Upper lobe of left lung (tissue), 4 donors: ENCODE data around the gene MARCKS.

Experiments
- CTCF ChIP-seq, 6 experiments: fragments of 450-650 bp in 4 of 6; fragments of 200-600 bp in 2 of 6; sonication (generic) in 2 of 6; IDR thresholded peaks; one replicate each; pipeline ENCODE4 v1.5.1; 2016 to 2019; ENCODE audit warnings: antibody characterized with exemption in 6 of 6
- EP300 ChIP-seq, 4 donors: sonication (generic); formaldehyde crosslinking; IDR thresholded peaks; one replicate each; pipeline ENCODE4 v1.5.1; 2017; ENCODE audit warnings: antibody characterized with exemption in 4 of 4, control low read depth in 2 of 4
- POLR2A ChIP-seq, 4 donors: fragments of 450-650 bp; IDR thresholded peaks; one replicate each; pipeline ENCODE4 v1.5.1; 2016 to 2017; ENCODE audit warnings: antibody characterized with exemption in 4 of 4, mild to moderate bottlenecking in 2 of 4
- POLR2AphosphoS5 ChIP-seq, 2 donors: sonication (generic); formaldehyde crosslinking; IDR thresholded peaks; one replicate each; pipeline ENCODE4 v1.5.1; 2017; ENCODE audit warnings: antibody characterized with exemption in 2 of 2

- TF ChIP-seq CTCF (IDR thresholded peaks at IDR 0.05) = no peak
- TF ChIP-seq POLR2AphosphoS5 (IDR thresholded peaks at IDR 0.05) = no peak
- TF ChIP-seq EP300 (IDR thresholded peaks at IDR 0.05) = no peak
- TF ChIP-seq POLR2A (IDR thresholded peaks at IDR 0.05) = no peak
Measured at GRCh38 chr6:113888956-113889630, 31.9 kb downstream of the MARCKS start.
